Small intestine (tissue), 7 donors: ENCODE results near the gene IFT74. TPM values are rescaled to one million over a fixed set of nuclear protein-coding genes. Genes with fewer than 3 reads are reported as not detected.
"Not testable (repeated sequence)": the region's sequence is repeated elsewhere in the genome, so short reads cannot be mapped to it uniquely, and the experiment has no call there.

Experiments
- DNase-seq, 2 donors: peaks; one replicate each; pipeline versions ENCODE4 v3.0.0 to v3.0.0-alpha.2; 2013
- FAIRE-seq: peaks from 2 replicates; lab custom pipeline; 2012; peaks lifted over from hg19 to GRCh38; lab: Jason Lieb, UNC
- H3K27ac ChIP-seq, 3 donors: one replicate each; pipeline ENCODE4 v1.5.1; 2013; ENCODE audit warnings: low read length in 2 of 3, mild to moderate bottlenecking in 2 of 3, control low read depth in 1 of 3, inconsistent platforms in 1 of 3, low read depth in 1 of 3, moderate library complexity in 1 of 3
- H3K27me3 ChIP-seq, 3 donors: one replicate each; pipeline ENCODE4 v1.6.1; 2013; ENCODE audit warnings: low read length in 3 of 3, inconsistent platforms in 1 of 3; ENCODE audit not compliant: control insufficient read depth in 3 of 3, insufficient read depth in 3 of 3
- H3K36me3 ChIP-seq, 3 donors: one replicate each; pipeline ENCODE4 v1.6.1; 2013; ENCODE audit warnings: low read length in 3 of 3, inconsistent platforms in 1 of 3, low read depth in 1 of 3, mild to moderate bottlenecking in 1 of 3, moderate library complexity in 1 of 3; ENCODE audit not compliant: control insufficient read depth in 3 of 3, insufficient read depth in 2 of 3
- H3K4me1 ChIP-seq, 3 donors: one replicate each; pipeline ENCODE4 v1.6.1; 2013; ENCODE audit warnings: low read length in 2 of 3, inconsistent platforms in 1 of 3, low read depth in 1 of 3, mild to moderate bottlenecking in 1 of 3, moderate library complexity in 1 of 3; ENCODE audit not compliant: control insufficient read depth in 3 of 3, insufficient read depth in 2 of 3
- H3K4me3 ChIP-seq, 3 donors: one replicate each; pipeline ENCODE4 v1.5.1; 2013; ENCODE audit warnings: low read length in 3 of 3, control low read depth in 1 of 3, inconsistent platforms in 1 of 3, low read depth in 1 of 3, mild to moderate bottlenecking in 1 of 3, moderate library complexity in 1 of 3
- H3K9me3 ChIP-seq, 2 donors: one replicate each; pipeline ENCODE4 v1.6.1; 2013; ENCODE audit warnings: low read depth in 1 of 2, low read length in 1 of 2; ENCODE audit not compliant: control insufficient read depth in 2 of 2, insufficient read depth in 1 of 2
- WGBS, 3 donors: extraction: QIAGEN DNeasy Blood & Tissue Kit; methylation state at CpG; one replicate each; pipeline ENCODE4 v1.1.7; 2013; 5-methylcytosine and 5-hydroxymethylcytosine counted together
- polyA plus RNA-seq, 4 donors: library from polyadenylated mRNA; stranded (reverse) in 3 of 4; unstranded in 1 of 4; fragments of 200-250 nt in 3 of 4; fragments of 120-200 nt in 1 of 4; gene quantifications; one replicate each; pipeline versions ENCODE4 v1.2.1 to v1.2.3, GENCODE V29; 2013
- donor health status: healthy with polysubstance abuse.
- donor health status: control.
- donor health status: control.
- donor health status: Bipolar disorder and iron deficiency.
- donor health status: healthy.

Gene IFT74
- polyA plus RNA-seq, 4 donors, result 4.6 to 25.5 (median 7.0) TPM

DNA sequence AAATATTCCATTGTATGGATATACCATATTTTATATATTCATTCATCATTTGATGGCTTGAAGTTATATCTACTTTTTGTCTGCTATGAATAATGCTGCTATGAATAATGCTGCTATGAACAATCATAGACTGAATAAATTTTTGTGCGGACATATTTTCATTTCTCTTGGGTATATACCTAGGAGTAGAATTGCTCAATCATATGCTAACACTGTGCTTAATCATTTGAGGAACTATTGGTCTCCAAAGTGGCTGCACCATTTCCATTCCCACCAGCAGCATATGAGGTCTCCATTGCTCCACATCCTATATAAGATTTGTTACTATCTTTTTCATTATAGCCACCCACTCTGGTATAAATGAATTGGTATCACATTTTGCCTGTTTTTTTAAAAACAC, 134.5 kb downstream of the IFT74 start:
- no peaks in the 10 kb centered on the region for H3K36me3 ChIP-seq
- H3K4me1 ChIP-seq, result no peaks in the 10 kb centered on the region
- DNase-seq, result no peak
- no peak for FAIRE-seq
- WGBS, 3 donors, result 95 to 100% (median 97%) methylated on average over 1 of the region's 1 CpG
- no peak overlapping the region for H3K27ac ChIP-seq
- H3K4me3 ChIP-seq, result no peak overlapping the region
- no peaks in the 10 kb centered on the region for H3K9me3 ChIP-seq
- no peaks in the 10 kb centered on the region for H3K27me3 ChIP-seq

DNA sequence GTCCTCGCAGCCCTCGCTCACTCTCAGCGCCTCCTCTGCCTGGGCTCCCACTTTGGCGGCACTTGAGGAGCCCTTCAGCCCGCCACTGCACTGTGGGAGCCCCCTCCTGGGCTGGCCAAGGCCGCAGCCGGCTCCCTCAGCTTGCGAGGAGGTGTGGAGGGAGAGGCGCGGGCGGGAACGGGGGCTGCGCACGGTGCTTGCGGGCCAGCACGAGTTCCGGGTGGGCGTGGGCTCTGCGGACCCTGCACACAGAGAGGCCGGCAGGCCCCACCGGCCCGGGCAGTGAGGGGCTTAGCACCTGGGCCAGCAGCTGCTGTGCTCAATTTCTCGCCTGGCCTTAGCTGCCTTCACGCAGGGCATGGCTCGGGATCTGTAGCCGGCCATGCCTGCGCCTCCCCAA, 136.3 kb downstream of the IFT74 start:
- not testable (repeated sequence) for H3K9me3 ChIP-seq, H3K4me1 ChIP-seq, FAIRE-seq, H3K4me3 ChIP-seq, H3K27me3 ChIP-seq, DNase-seq, H3K27ac ChIP-seq, H3K36me3 ChIP-seq
- 90 to 96% (median 93%) methylated on average over 21 to 27 of the region's 27 CpGs for WGBS, 3 donors

DNA sequence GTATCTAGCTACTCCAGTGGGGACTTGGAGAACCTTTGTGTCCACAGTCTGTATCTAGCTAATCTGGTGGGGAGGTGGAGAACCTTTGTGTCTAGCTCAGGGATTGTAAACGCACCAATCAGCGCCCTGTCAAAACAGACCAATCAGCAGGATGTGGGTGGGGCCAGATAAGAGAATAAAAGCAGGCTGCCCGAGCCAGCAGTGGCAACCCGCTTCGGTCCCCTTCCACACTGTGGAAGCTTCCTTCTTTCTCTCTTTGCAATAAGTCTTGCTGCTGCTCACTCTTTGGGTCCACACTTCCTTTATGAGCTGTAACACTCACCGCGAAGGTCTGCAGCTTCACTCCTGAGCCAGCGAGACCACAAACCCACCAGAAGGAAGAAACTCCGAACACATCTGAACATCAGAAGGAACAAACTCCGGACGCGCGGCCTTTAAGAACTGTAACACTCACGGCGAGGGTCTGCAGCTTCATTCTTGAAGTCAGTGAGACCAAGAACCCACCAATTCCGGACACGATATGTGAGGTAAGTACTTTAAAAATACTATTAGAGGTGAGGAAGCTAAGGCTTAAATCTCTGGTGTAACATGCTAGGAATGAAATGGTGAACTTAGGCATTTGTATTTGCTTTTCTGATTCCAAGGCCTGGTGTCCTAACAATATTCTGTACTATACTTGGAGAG, 137.3 kb downstream of the IFT74 start:
- H3K4me1 ChIP-seq, H3K9me3 ChIP-seq, H3K36me3 ChIP-seq, H3K27me3 ChIP-seq, H3K4me3 ChIP-seq, FAIRE-seq, DNase-seq, H3K27ac ChIP-seq: not testable (repeated sequence)
- WGBS, 3 donors, result 74 to 80% (median 77%) methylated on average over 17 of the region's 17 CpGs

DNA sequence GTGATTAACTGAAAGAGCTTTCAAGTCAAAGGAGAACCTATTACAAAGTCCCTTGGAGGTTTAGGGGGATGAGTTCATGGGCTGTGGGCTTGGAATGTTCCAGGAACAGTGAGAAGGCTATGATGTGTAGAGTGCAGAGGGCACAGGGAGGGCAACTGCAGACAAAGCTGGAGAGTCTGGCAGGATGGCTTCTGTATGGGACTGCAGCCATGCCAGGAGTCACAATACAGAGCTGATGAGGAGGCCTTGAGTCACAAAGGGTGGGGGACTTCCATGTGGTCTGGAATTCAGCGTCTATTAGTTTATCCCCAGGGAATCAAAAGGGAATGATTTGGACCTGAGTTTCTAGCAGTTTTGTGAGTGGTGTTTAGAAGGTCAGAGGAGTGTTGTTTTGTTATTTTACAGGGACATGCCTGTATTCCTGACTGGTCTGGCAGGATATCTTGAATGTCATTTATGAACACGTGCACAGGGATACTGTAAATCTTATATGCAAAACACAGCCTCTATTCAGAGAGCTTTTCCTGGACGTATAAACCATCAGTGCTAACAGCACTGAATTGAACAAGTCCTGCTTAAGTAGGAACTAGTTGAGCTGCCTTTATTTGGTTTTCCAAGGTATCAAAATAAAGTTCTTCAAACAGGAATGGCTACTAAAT, 138.6 kb downstream of the IFT74 start:
- 57 to 72% (median 59%) methylated on average over 3 of the region's 3 CpGs for WGBS, 3 donors
- DNase-seq (no peak), FAIRE-seq (no peak)
- H3K4me3 ChIP-seq, result no peak overlapping the region
- H3K36me3 ChIP-seq, result no peaks in the 10 kb centered on the region
- H3K27ac ChIP-seq, result no peak overlapping the region
- H3K27me3 ChIP-seq, result no peaks in the 10 kb centered on the region
- no peaks in the 10 kb centered on the region for H3K4me1 ChIP-seq
- H3K9me3 ChIP-seq, result no peaks in the 10 kb centered on the region

DNA sequence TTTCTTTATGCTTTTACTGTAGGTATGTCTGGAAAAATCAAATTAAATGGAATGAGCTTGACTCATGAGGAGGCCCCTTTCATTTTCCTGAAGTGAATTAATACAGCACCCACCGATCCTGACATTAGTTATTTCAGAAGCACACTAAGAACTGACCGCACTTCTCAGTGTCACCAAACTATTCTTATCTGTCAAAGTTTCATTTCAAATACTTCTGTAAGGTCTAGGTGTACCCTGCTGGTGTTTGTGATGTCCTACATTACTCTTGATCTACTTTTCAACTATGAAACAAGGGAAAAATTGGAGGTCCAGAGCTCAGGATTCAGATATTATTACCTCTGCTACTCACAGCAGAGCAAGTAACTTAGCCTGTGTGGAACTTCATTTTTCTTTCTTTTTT, 151.0 kb downstream of the IFT74 start:
- FAIRE-seq, result no peak

DNA sequence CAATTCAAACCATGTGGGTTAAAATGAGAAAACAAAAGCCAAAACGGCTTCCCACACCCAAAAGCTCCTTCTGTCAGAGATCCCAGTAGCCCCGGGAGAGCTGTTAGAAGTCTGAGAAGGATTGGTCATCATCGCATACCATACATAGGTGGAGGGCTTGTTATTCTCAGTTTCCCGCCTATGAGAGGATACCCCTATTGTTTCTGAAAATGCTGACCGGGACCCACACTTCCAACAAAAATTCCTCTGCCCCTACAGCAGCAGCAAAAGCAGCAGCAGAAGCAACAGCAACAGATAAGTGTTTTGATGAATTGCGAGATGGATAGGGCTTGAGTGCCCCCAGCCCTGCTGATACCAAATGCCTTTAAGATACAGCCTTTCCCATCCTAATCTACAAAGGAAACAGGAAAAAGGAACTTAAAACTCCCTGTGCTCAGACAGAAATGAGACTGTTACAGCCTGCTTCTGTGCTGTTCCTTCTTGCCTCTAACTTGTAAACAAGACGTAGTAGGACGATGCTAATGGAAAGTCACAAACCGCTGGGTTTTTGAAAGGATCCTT, 152.8 kb downstream of the IFT74 start, which contains the start of gene TEK:
Gene TEK (plus strand): TSS at position 245 of the 561 bp plus-strand sequence. CDS start 366 bp downstream, outside the sequence.
- no peak for FAIRE-seq
- 38 to 46% (median 46%) methylated on average over 9 of the region's 9 CpGs for WGBS, 3 donors
- Histone ChIP-seq H3K4me1 (no peaks in the 10 kb centered on the region), H3K27me3 (no peaks in the 10 kb centered on the region), H3K36me3 (no peaks in the 10 kb centered on the region), H3K4me3 (peak within 1 kb of the TSS in 1 of 3 donors; percentile 32), H3K27ac (peak within 1 kb of the TSS in 2 of 3 donors; percentile 4 to 54), H3K9me3 (no peaks in the 10 kb centered on the region)
- no peak for DNase-seq

More for the DNA sequence above, 151.0 kb downstream of the IFT74 start:
- Histone ChIP-seq H3K36me3 (no peaks in the 10 kb centered on the region), H3K4me3 (no peak overlapping the region), H3K4me1 (no peaks in the 10 kb centered on the region), H3K9me3 (no peaks in the 10 kb centered on the region), H3K27ac (no peak overlapping the region), H3K27me3 (no peaks in the 10 kb centered on the region)
- 90 to 91% (median 90%) methylated on average over 2 of the region's 2 CpGs for WGBS, 3 donors
- no peak for DNase-seq

DNA sequence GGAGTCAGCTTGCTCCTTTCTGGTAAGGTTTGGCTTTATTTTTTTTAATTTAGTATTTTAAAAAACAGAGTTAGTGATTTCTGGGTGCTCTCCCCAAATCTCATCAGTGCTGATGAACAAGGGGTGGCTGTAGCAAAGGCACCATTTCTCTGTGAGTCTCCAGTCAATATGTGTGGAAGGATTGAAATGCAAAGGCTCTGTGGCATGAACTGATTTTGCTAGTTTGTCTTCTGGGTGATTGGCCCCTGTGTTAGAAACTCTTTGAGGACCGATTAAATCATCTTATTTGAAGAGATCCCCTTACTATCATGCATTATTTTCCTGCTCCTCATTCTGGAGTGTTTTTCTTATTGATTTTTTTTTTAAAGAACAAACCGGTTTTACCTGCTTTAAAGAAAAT, 153.4 kb downstream of the IFT74 start:
- DNase-seq, result no peak
- no peak for FAIRE-seq
- peak overlapping the region in 2 of 3 donors; percentile 4 to 54 for H3K27ac ChIP-seq
- H3K4me3 ChIP-seq, result peak overlapping the region in 1 of 3 donors; percentile 32
- 28 to 48% (median 45%) methylated on average over 2 of the region's 2 CpGs for WGBS, 3 donors
- no peaks in the 10 kb centered on the region for H3K36me3 ChIP-seq
- no peaks in the 10 kb centered on the region for H3K27me3 ChIP-seq
- no peaks in the 10 kb centered on the region for H3K4me1 ChIP-seq
- H3K9me3 ChIP-seq, result no peaks in the 10 kb centered on the region

DNA sequence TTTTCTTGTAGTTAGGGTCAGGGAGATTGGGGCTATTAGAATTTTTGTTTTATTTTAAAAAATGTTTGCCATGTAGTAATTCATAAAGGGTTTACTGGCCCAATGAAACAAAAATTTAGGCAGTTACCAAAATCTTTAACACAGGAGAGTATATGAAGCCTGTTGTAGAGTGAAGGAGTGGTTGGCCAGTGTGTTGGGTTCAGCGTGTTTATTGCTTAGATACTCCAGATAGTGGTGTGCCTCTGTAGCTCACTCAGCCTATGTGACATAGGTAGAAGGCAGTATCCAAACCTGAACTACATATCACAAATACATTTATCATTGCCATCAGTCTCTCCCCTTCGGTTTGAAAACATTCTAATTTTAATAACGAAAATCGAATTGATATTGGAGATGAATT, 154.0 kb downstream of the IFT74 start:
- no peak overlapping the region for H3K4me3 ChIP-seq
- H3K27ac ChIP-seq, result peak overlapping the region in 1 of 3 donors; percentile 20
- 58 to 68% (median 63%) methylated on average over 4 of the region's 4 CpGs for WGBS, 3 donors

More for the DNA sequence above, 154.0 kb downstream of the IFT74 start:
- DNase-seq (no peak), FAIRE-seq (no peak)
- H3K36me3 ChIP-seq, result no peaks in the 10 kb centered on the region
- no peaks in the 10 kb centered on the region for H3K9me3 ChIP-seq
- H3K4me1 ChIP-seq, result no peaks in the 10 kb centered on the region
- H3K27me3 ChIP-seq, result no peaks in the 10 kb centered on the region
